GM10248 (cell line): ENCODE results near the gene CCDC40.

Experiments
- CTCF ChIA-PET: fragments of 300-600 bp; sonication (Branson Sonifier 250); formaldehyde crosslinking; extraction: SDS; loops from one replicate; lab custom pipeline; 2021; ENCODE audit warnings: antibody characterized with exemption; lab: Yijun Ruan, JAX
- POLR2A ChIA-PET: fragments of 350-650 bp; sonication (Branson Sonifier 250); formaldehyde crosslinking; extraction: SDS; loops from one replicate; lab custom pipeline; 2020; ENCODE audit warnings: antibody characterized with exemption; lab: Yijun Ruan, JAX
- DNase-seq: peaks from one replicate; pipeline ENCODE4 v3.0.0; 2012; ENCODE audit errors: extremely low spot score
- CTCF ChIP-seq: IDR thresholded peaks from 2 replicates; pipeline ENCODE4 v1.5.1; 2012; ENCODE audit warnings: mild to moderate bottlenecking, low read depth; ENCODE audit errors: extremely low read depth, missing control alignments, control extremely low read depth

CCDC40 gene

GRCh38 chr17:80099291-80100034 lies 63.0 kb downstream of the CCDC40 start:
- no peak for DNase-seq
- CTCF ChIA-PET = interaction anchor here (1.0 to 2.9 kb wide), 3 partner anchors 10 to 91 kb away, joined by 3 to 19 read pairs (median 16); no protein-coding TSS in a partner anchor
- POLR2A ChIA-PET = no interaction called here
- no peak for TF ChIP-seq CTCF

GRCh38 chr17:80100035-80100323 lies 63.5 kb downstream of the CCDC40 start:
- TF ChIP-seq CTCF = no peak
- CTCF ChIA-PET = interaction anchor here (1.0 to 2.9 kb wide), 3 partner anchors 11 to 91 kb away, joined by 3 to 19 read pairs (median 16); no protein-coding TSS in a partner anchor
- POLR2A ChIA-PET = interaction anchor here (2.0 kb wide), 1 partner anchor 46 kb away, joined by 16 read pairs; no protein-coding TSS in a partner anchor
- DNase-seq = no peak

GRCh38 chr17:80101011-80101945 lies 64.8 kb downstream of the CCDC40 start, which contains the start of gene GAA:
GAA (plus strand) TSS chr17:80101581; CDS start chr17:80104587, 3,006 bp downstream.
- DNase-seq = peak; percentile 99
- TF ChIP-seq CTCF = peak; percentile 93
- ChIA-PET POLR2A (interaction anchor here (0.6 to 2.0 kb wide), 6 partner anchors 30 to 176 kb away, joined by 3 to 16 read pairs (median 4); no protein-coding TSS in a partner anchor), CTCF (interaction anchor here (0.6 to 2.9 kb wide), 51 partner anchors 9 to 904 kb away, joined by 3 to 25 read pairs (median 4); partner anchors contain the start of gene CBX2)

- peak; percentile 51 for DNase-seq
- ChIA-PET CTCF (interaction anchor here (0.6 to 2.9 kb wide), 51 partner anchors 8 to 903 kb away, joined by 3 to 25 read pairs (median 4); partner anchors contain the start of gene CBX2), POLR2A (interaction anchor here (0.6 to 2.0 kb wide), 5 partner anchors 30 to 44 kb away, joined by 3 to 16 read pairs (median 4); no protein-coding TSS in a partner anchor)
- no peak for TF ChIP-seq CTCF
Measured at GRCh38 chr17:80101946-80102663, 65.7 kb downstream of the CCDC40 start.

GRCh38 chr17:80102664-80103448 lies 66.4 kb downstream of the CCDC40 start:
- DNase-seq = no peak
- POLR2A ChIA-PET = no interaction called here
- CTCF ChIA-PET = interaction anchor here (1.3 to 2.6 kb wide), 2 partner anchors 20 to 352 kb away, joined by 6 to 25 read pairs; no protein-coding TSS in a partner anchor
- TF ChIP-seq CTCF = no peak
